HG03060 (cell line): Measurements from ENCODE around the gene KXD1.
"Not testable (repeated sequence)": the region's sequence is repeated elsewhere in the genome, so short reads cannot be mapped to it uniquely, and the experiment has no call there.

Experiments
- ATAC-seq: cut with Tn5 transposase; IDR thresholded peaks from one replicate; pipeline ENCODE4 v1.9.1; 2021; ENCODE audit warnings: low read depth, moderate number of reproducible peaks; ENCODE audit not compliant: unreplicated experiment

KXD1 gene

GRCh38 chr19:18576383-18576782 is 18.7 kb downstream of the KXD1 start:
- ATAC-seq = no peak

- ATAC-seq = no peak
These were observed 19.8 kb downstream of the KXD1 start for GRCh38 chr19:18577365-18577914.

GRCh38 chr19:18580311-18580710 is 22.6 kb downstream of the KXD1 start:
- no peak for ATAC-seq

- ATAC-seq = no peak
These were observed 28.6 kb downstream of the KXD1 start for GRCh38 chr19:18586306-18586705.

GRCh38 chr19:18587561-18587960 is 29.9 kb downstream of the KXD1 start:
- ATAC-seq = no peak

GRCh38 chr19:18587962-18588610 is 30.4 kb downstream of the KXD1 start:
- no peak for ATAC-seq

GRCh38 chr19:18588611-18589379 is 31.1 kb downstream of the KXD1 start, which contains the start of gene REX1BD:
Gene REX1BD, plus strand, starts transcription at chr19:18588798. Its CDS starts 4 bp downstream, at chr19:18588802.
- peak; percentile 43 for ATAC-seq

GRCh38 chr19:18589380-18590272 is 32.0 kb downstream of the KXD1 start:
- ATAC-seq = peak; percentile 13

GRCh38 chr19:18590273-18591272 is 32.9 kb downstream of the KXD1 start:
- ATAC-seq = no peak

- no peak for ATAC-seq
These were observed 34.2 kb downstream of the KXD1 start for GRCh38 chr19:18591735-18592385.

- ATAC-seq = not testable (repeated sequence)
These were observed 35.1 kb downstream of the KXD1 start for GRCh38 chr19:18592732-18593131.

GRCh38 chr19:18593367-18594095 is 35.9 kb downstream of the KXD1 start:
- no peak for ATAC-seq

- no peak for ATAC-seq
These were observed 36.6 kb downstream of the KXD1 start for GRCh38 chr19:18594096-18594823.

GRCh38 chr19:18594824-18595373 is 37.2 kb downstream of the KXD1 start:
- no peak for ATAC-seq

GRCh38 chr19:18595475-18595874 is 37.8 kb downstream of the KXD1 start:
- no peak for ATAC-seq

- ATAC-seq = no peak
These were observed 39.1 kb downstream of the KXD1 start for GRCh38 chr19:18596752-18597157.
